ENCODE results near the gene MRPL10.

- TF ChIP-seq MEF2B (IDR thresholded peaks at IDR 0.05; ENCODE audit: partially characterized antibody, poor library complexity, severe bottlenecking) (no peak), ZNF592 (IDR thresholded peaks at IDR 0.05) (no peak), CTCF (IDR thresholded peaks at IDR 0.05 in 2 of 3, conservative IDR thresholded peaks at IDR 0.05 in 1 of 3; ENCODE audit: control insufficient read depth in 2 of 3, extremely low read depth in 1 of 3, insufficient read depth in 1 of 3, low read depth in 3 of 3, low read length in 3 of 3) (peak; percentile 69 to 77 (median 71)), ZNF384 (IDR thresholded peaks at IDR 0.05; ENCODE audit: borderline replicate concordance, low read depth, low read length) (no peak), CEBPB (IDR thresholded peaks at IDR 0.05; ENCODE audit: borderline replicate concordance in 1 of 2, low read depth in 2 of 2, low read length in 2 of 2) (no peak), USF1 (IDR thresholded peaks at IDR 0.05; ENCODE audit: borderline replicate concordance, extremely low read length, insufficient read depth, low read depth, low read length) (no peak), RFX5 (IDR thresholded peaks at IDR 0.05; ENCODE audit: low read depth, low read length) (no peak), CHD2 (IDR thresholded peaks at IDR 0.05; ENCODE audit: borderline replicate concordance, low read depth, low read length) (no peak), POLR2A (IDR thresholded peaks at IDR 0.05; ENCODE audit: low read depth, low read length) (no peak), NBN (IDR thresholded peaks at IDR 0.05) (no peak), FOS (IDR thresholded peaks at IDR 0.05; ENCODE audit: borderline replicate concordance, extremely low read depth, insufficient read length) (no peak), SIN3A (IDR thresholded peaks at IDR 0.05; ENCODE audit: low read depth, low read length) (no peak), KAT2A (conservative IDR thresholded peaks at IDR 0.05; ENCODE audit: control insufficient read depth, low read depth, low read length) (no peak)
- TF ChIP-seq, protein P1, sequence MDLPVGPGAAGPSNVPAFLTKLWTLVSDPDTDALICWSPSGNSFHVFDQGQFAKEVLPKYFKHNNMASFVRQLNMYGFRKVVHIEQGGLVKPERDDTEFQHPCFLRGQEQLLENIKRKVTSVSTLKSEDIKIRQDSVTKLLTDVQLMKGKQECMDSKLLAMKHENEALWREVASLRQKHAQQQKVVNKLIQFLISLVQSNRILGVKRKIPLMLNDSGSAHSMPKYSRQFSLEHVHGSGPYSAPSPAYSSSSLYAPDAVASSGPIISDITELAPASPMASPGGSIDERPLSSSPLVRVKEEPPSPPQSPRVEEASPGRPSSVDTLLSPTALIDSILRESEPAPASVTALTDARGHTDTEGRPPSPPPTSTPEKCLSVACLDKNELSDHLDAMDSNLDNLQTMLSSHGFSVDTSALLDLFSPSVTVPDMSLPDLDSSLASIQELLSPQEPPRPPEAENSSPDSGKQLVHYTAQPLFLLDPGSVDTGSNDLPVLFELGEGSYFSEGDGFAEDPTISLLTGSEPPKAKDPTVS (IDR thresholded peaks at IDR 0.05; ENCODE audit: low read depth, low read length): no peak
Measured at GRCh38 chr17:47776330-47777197, 54.8 kb downstream of the MRPL10 start.
